Adrenal gland (tissue), 5 donors: Measurements from ENCODE around the gene XAGE2.

Source experiments
- CTCF ChIP-seq, 6 experiments: fragments of 450-650 bp in 4 of 6; fragments of 200-600 bp in 2 of 6; sonication (generic) in 1 of 6; IDR thresholded peaks; 1 replicate in 5 of 6; 2 replicates in 1 of 6; pipeline versions ENCODE4 v1.5.1 to v1.8.0; 2016 to 2021; ENCODE audit warnings: antibody characterized with exemption in 6 of 6, mild to moderate bottlenecking in 2 of 6, moderate library complexity in 1 of 6
- POLR2A ChIP-seq, 2 donors: fragments of 450-650 bp; IDR thresholded peaks; one replicate each; pipeline ENCODE4 v1.6.1; 2017; ENCODE audit warnings: antibody characterized with exemption in 2 of 2, mild to moderate bottlenecking in 2 of 2, moderate library complexity in 1 of 2
- donor health status: DM: no; HTN: no; CAD: no.

GRCh38 chrX:52352551-52352950 is 16.3 kb upstream of the XAGE2 start:
- TF ChIP-seq CTCF (IDR thresholded peaks at IDR 0.05), result no peak
- no peak for TF ChIP-seq POLR2A (IDR thresholded peaks at IDR 0.05)
